ENCODE data around the gene SERPINI1.

DNA sequence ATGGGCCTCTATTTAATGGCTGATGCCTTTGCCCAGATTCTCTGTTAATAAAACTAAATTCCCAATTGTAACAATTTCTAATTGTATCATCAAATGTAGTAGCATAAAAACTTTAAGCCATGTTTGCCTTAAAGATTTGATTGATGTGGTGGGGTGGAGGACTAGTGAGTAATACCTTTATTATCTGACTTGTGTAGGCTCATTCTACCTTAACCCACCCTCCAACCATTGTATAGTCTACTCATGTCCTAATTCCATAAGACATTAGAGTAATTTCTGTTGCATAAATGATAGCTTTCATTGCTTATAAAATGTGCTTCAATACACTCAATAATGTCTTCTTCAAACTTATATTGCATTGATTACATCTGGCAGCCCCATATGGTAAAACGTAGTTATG is 25.8 kb downstream of the SERPINI1 start:
- TF ChIP-seq, protein P1, sequence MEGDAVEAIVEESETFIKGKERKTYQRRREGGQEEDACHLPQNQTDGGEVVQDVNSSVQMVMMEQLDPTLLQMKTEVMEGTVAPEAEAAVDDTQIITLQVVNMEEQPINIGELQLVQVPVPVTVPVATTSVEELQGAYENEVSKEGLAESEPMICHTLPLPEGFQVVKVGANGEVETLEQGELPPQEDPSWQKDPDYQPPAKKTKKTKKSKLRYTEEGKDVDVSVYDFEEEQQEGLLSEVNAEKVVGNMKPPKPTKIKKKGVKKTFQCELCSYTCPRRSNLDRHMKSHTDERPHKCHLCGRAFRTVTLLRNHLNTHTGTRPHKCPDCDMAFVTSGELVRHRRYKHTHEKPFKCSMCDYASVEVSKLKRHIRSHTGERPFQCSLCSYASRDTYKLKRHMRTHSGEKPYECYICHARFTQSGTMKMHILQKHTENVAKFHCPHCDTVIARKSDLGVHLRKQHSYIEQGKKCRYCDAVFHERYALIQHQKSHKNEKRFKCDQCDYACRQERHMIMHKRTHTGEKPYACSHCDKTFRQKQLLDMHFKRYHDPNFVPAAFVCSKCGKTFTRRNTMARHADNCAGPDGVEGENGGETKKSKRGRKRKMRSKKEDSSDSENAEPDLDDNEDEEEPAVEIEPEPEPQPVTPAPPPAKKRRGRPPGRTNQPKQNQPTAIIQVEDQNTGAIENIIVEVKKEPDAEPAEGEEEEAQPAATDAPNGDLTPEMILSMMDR (IDR thresholded peaks at IDR 0.05): no peak
- TF ChIP-seq POLR2A (IDR thresholded peaks at IDR 0.05): no peak
